ENCODE results near the gene OGDH. TPM values are rescaled to one million over a fixed set of nuclear protein-coding genes. Genes with fewer than 3 reads are reported as not detected.

OGDH gene
- total and polyA plus RNA-seq, 4 experiments from 2014 or later, result 42.2 to 126 (median 88.8) TPM

DNA sequence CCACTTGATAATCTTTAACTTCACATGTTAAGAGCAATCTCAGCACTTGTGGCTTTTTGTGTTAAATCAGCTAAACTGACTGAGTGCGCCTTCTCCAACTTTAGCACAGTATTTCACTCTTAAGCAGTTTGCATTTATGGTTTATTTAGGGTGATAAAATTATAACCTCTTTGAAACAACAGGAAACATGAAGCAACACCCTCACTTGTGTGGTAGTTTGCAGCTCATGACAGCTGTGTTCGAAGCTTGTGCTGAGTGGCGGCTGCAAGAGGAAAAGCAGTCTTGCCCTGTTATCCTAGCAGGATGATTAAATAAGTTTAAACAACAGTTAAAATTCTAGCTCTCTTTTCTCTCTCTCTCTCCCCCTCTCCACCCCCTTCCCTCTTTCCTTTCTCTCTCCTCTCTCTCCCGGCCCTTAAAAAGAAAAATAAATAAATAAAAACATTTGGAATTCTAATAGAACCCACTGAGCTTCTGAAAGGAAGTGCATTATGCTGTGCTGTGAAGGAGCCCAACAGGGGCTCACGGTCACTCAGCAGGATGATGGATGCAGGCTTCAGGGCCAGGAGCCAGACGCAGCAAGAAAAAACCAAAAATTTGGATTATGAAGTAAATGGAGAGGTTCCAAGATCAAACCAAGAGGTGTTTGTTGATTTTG, 25.2 kb downstream of the OGDH start:
- CTCF ChIA-PET (ENCODE audit: partially characterized antibody), result interaction anchor here (0.8 to 4.8 kb wide), 11 partner anchors 9 to 215 kb away, joined by 3 to 44 read pairs (median 4); partner anchors contain the start of gene OGDH

GRCh38 chr7:44632196-44632595, 25.8 kb downstream of the OGDH start:
- Mint-ChIP-seq H3K4me3 (peak overlapping the region; percentile 58 to 91 (median 78)), H3K9me3 (peaks cover 0 to 2% (median 0%) of the 10 kb centered on the region in 8 donors), H3K36me3 (peaks cover 14 to 21% of the 10 kb centered on the region in 2 donors), H3K27me3 (no peaks in the 10 kb centered on the region), H3K27ac (peak overlapping the region; percentile 97 to 100 (median 100)), H3K4me1 (peaks cover 60 to 89% (median 76%) of the 10 kb centered on the region in 4 donors)
- Histone ChIP-seq H3K4me3 (ENCODE audit: low read length in 2 of 2) (no peak overlapping the region), H3K4me1 (ENCODE audit: insufficient read depth, low read length) (peaks cover 89% of the 10 kb centered on the region), H3K27ac (ENCODE audit: low read depth, low read length) (peak overlapping the region; percentile 96), H3K9me3 (ENCODE audit: control insufficient read depth in 1 of 2, low read length in 2 of 2) (no peaks in the 10 kb centered on the region), H3K36me3 (ENCODE audit: insufficient read depth, low read length) (no peaks in the 10 kb centered on the region), H3K27me3 (ENCODE audit: insufficient read depth, low read length) (no peaks in the 10 kb centered on the region)
- intact Hi-C loops (cut with micrococcal nuclease), result loop anchor here (5.0 kb wide), 1 partner anchor 50 kb away; no protein-coding TSS in a partner anchor
- no peak for DNase-seq
- CTCF ChIA-PET (ENCODE audit: partially characterized antibody), result interaction anchor here (0.9 to 4.8 kb wide), 9 partner anchors 8 to 215 kb away, joined by 3 to 44 read pairs (median 4); partner anchors contain the start of gene OGDH
- POLR2A ChIA-PET (ENCODE audit: partially characterized antibody), result interaction anchor here (0.6 to 29.4 kb wide), 15 partner anchors 8 to 501 kb away, joined by 3 to 1226 read pairs (median 5); partner anchors contain the start of genes DDX56, H2AZ2, OGDH and TMED4

More for the DNA sequence above, 25.2 kb downstream of the OGDH start:
- Histone ChIP-seq H3K36me3 (ENCODE audit: insufficient read depth, low read length) (peaks cover 2% of the 10 kb centered on the region), H3K4me3 (ENCODE audit: low read length in 2 of 2) (peak overlapping the region in 1 of 2 donors; percentile 35), H3K4me1 (ENCODE audit: insufficient read depth, low read length) (peaks cover 89% of the 10 kb centered on the region), H3K27me3 (ENCODE audit: insufficient read depth, low read length) (no peaks in the 10 kb centered on the region), H3K27ac (ENCODE audit: low read depth, low read length) (peak overlapping the region; percentile 96), H3K9me3 (ENCODE audit: control insufficient read depth in 1 of 2, low read length in 2 of 2) (no peaks in the 10 kb centered on the region)
- Mint-ChIP-seq H3K36me3 (peaks cover 14 to 20% of the 10 kb centered on the region in 2 donors), H3K4me3 (peak overlapping the region; percentile 58 to 91 (median 78)), H3K9me3 (peaks cover 0 to 2% (median 0%) of the 10 kb centered on the region in 8 donors), H3K27me3 (no peaks in the 10 kb centered on the region), H3K27ac (peak overlapping the region; percentile 97 to 100 (median 100)), H3K4me1 (peaks cover 57 to 89% (median 73%) of the 10 kb centered on the region in 4 donors)
- POLR2A ChIA-PET (ENCODE audit: partially characterized antibody), result interaction anchor here (0.5 to 29.4 kb wide), 24 partner anchors 8 to 500 kb away, joined by 3 to 1226 read pairs (median 4); partner anchors contain the start of genes CCM2, DDX56, H2AZ2 and OGDH
- peak in 4 of 5 donors; percentile 72 to 82 (median 78) for DNase-seq
- intact Hi-C loops (cut with micrococcal nuclease), result loop anchor here (1.0 to 5.0 kb wide), 4 partner anchors 8 to 51 kb away; partner anchors contain the start of gene OGDH

DNA sequence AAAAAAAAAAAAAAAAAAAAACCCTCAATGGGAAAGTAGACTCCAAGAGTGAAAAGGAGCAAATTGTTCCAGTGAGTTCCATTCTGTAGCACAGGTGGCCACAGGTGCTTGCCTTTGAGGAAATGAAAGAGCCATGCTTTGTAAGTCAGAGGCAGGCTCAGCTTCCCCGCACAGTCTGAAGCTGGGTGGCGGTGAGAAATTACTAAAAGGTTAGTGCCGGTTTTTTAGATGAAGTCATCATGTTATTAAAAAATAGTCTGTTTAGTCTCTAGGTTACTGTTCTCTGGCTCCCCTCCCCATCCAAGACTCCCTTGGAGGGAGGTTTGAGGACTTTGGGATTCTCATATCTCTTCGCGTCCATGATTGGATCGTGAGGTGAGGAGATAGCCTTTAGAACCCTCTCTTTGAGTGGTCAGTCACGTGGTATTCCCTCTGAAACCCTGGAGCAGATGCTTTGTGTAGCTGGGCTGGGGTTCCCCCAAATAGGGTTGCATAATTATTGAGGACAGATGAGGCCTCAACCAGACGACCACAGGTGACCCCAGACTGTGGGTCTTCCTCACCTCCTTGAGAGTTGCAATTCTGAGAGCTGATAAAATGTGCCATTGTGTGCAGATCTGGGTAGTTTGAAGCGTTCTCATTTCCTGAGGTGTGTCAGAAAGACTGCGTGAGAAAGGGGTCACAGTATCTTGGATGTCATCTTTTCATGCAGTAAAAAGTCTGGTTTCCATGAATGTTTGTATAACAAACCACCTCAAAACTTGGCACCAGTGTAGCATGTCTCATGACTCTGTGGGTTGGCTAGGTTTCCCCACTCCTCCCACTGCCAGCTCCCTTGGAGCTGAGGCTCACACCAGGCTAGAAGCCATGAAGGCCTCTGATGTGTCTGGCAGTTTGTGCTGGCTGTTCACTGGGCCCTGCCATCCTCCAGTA, 27.1 kb downstream of the OGDH start:
- Mint-ChIP-seq H3K9me3 (peaks cover 0 to 4% (median 0%) of the 10 kb centered on the region in 8 donors), H3K4me3 (peak overlapping the region; percentile 21 to 88 (median 75)), H3K27ac (peak overlapping the region; percentile 97 to 100 (median 100)), H3K36me3 (peaks cover 17 to 26% of the 10 kb centered on the region in 2 donors), H3K4me1 (peaks cover 66 to 98% (median 88%) of the 10 kb centered on the region in 4 donors), H3K27me3 (no peaks in the 10 kb centered on the region)
- peak overlapping the region; percentile 96 for H3K27ac ChIP-seq (ENCODE audit: low read depth, low read length)
- no peaks in the 10 kb centered on the region for H3K36me3 ChIP-seq (ENCODE audit: insufficient read depth, low read length)
- intact Hi-C loops (cut with micrococcal nuclease), result loop anchor here (5.0 kb wide), 1 partner anchor 49 kb away; no protein-coding TSS in a partner anchor
- H3K4me1 ChIP-seq (ENCODE audit: insufficient read depth, low read length), result peaks cover 100% of the 10 kb centered on the region
- H3K4me3 ChIP-seq (ENCODE audit: low read length in 2 of 2), result peak overlapping the region in 1 of 2 donors; percentile 30
- H3K9me3 ChIP-seq (ENCODE audit: control insufficient read depth in 1 of 2, low read length in 2 of 2), result no peaks in the 10 kb centered on the region
- ChIA-PET POLR2A (ENCODE audit: partially characterized antibody) (interaction anchor here (0.5 to 29.4 kb wide), 15 partner anchors 8 to 252 kb away, joined by 3 to 1226 read pairs (median 4); partner anchors contain the start of genes DDX56, H2AZ2, OGDH and PURB), CTCF (ENCODE audit: partially characterized antibody) (interaction anchor here (0.7 to 3.5 kb wide), 8 partner anchors 8 to 223 kb away, joined by 3 to 15 read pairs (median 4); partner anchors contain the start of gene OGDH)
- peak; percentile 76 to 93 (median 85) for DNase-seq
- no peaks in the 10 kb centered on the region for H3K27me3 ChIP-seq (ENCODE audit: insufficient read depth, low read length)

DNA sequence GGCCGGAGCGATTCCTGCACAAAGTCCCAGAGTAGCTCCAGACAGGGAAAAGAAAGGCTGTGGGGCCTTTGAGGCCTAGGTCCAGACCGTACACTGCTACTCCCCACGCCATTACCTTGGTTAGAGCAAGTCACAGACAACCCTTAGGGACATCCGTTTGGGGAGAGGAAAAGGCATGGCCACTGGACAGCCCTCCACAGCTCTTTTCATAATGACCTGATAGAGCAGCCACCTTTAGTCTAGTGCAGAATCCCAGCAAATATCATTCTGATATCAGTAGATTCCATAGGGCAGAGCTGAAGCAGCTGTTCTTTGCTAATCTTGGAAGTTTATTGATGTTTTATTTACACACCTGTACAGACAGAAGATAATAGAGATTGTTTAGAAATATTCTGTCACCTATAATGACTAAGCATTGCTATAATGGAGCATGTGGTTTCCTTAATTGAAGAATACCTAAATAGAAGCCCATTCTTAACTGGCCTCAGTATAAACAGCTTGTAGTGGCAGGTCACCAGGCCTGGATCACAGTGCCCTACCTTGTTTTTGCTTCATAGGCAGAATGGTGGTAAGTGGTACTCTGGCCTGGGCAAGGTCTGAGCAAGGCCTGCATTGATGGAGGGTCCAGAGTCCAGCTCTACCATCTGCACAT, 27.9 kb downstream of the OGDH start:
- H3K9me3 Mint-ChIP-seq, result peaks cover 0 to 4% (median 0%) of the 10 kb centered on the region in 8 donors
- POLR2A ChIA-PET (ENCODE audit: partially characterized antibody), result interaction anchor here (0.5 to 29.4 kb wide), 18 partner anchors 7 to 251 kb away, joined by 3 to 1226 read pairs (median 4); partner anchors contain the start of genes DDX56, H2AZ2, OGDH and PURB
- DNase-seq, result no peak
- peaks cover 13 to 24% of the 10 kb centered on the region in 2 donors for H3K36me3 Mint-ChIP-seq
- peak overlapping the region in 7 of 8 donors; percentile 61 to 88 (median 78) for H3K4me3 Mint-ChIP-seq
- no peaks in the 10 kb centered on the region for H3K27me3 ChIP-seq (ENCODE audit: insufficient read depth, low read length)
- no peaks in the 10 kb centered on the region for H3K27me3 Mint-ChIP-seq
- H3K9me3 ChIP-seq (ENCODE audit: control insufficient read depth in 1 of 2, low read length in 2 of 2), result no peaks in the 10 kb centered on the region
- H3K4me1 Mint-ChIP-seq, result peaks cover 67 to 99% (median 90%) of the 10 kb centered on the region in 4 donors
- peak overlapping the region; percentile 96 for H3K27ac ChIP-seq (ENCODE audit: low read depth, low read length)
- CTCF ChIA-PET (ENCODE audit: partially characterized antibody), result interaction anchor here (0.6 to 6.8 kb wide), 8 partner anchors 9 to 222 kb away, joined by 3 to 48 read pairs (median 8); partner anchors contain the start of gene OGDH
- intact Hi-C loops (cut with micrococcal nuclease), result loop anchor here (5.0 kb wide), 1 partner anchor 48 kb away; no protein-coding TSS in a partner anchor
- H3K36me3 ChIP-seq (ENCODE audit: insufficient read depth, low read length), result no peaks in the 10 kb centered on the region
- peaks cover 100% of the 10 kb centered on the region for H3K4me1 ChIP-seq (ENCODE audit: insufficient read depth, low read length)
- H3K4me3 ChIP-seq (ENCODE audit: low read length in 2 of 2), result no peak overlapping the region
- peak overlapping the region; percentile 97 to 100 (median 100) for H3K27ac Mint-ChIP-seq

DNA sequence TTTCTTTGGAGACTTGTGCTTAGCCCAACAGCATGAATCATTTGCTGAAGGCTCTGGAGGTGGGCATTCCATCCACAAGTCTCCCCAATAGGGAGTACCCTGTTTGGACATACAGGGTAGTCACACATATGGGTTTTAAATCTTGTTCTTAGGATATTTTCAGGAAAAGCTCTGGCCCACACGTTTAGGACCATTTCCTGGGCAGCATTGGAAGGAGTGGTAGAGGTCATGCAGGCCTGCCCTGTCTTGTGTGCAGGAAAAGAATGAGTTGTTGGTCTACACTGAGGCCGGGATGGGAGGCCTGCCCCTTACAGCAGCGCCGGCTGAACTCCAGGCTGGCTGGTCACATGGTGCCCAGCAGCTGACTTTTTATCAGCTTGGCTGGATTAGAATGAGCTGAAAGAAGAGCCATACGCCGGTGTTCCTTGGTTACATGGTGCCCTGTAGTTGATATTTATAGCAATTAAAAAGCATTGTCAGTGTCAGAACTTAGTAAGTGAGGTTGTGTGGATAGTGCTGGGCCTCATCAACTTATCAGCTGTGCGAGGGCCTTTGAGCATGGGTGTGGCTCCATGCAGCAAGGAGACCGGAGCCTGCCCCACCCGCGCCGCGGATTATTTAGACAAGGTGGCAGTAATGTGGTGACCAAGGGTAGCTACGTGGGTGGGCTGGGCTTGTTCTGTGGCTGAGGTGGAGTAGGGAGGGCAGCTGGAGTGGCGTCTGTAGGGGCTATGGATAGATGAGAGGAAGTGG, 28.6 kb downstream of the OGDH start:
- H3K36me3 Mint-ChIP-seq, result peaks cover 10 to 22% of the 10 kb centered on the region in 2 donors
- CTCF ChIA-PET (ENCODE audit: partially characterized antibody), result interaction anchor here (0.6 to 6.8 kb wide), 6 partner anchors 10 to 281 kb away, joined by 3 to 48 read pairs (median 9); partner anchors contain the start of gene OGDH
- H3K9me3 ChIP-seq (ENCODE audit: control insufficient read depth in 1 of 2, low read length in 2 of 2), result no peaks in the 10 kb centered on the region
- H3K4me1 Mint-ChIP-seq, result peaks cover 69 to 99% (median 91%) of the 10 kb centered on the region in 4 donors
- H3K4me1 ChIP-seq (ENCODE audit: insufficient read depth, low read length), result peaks cover 100% of the 10 kb centered on the region
- DNase-seq, result peak in 4 of 5 donors; percentile 45 to 58 (median 49)
- POLR2A ChIA-PET (ENCODE audit: partially characterized antibody), result interaction anchor here (0.5 to 29.4 kb wide), 12 partner anchors 13 to 251 kb away, joined by 3 to 1226 read pairs (median 8); partner anchors contain the start of genes DDX56, H2AZ2, OGDH and PPIA
- H3K36me3 ChIP-seq (ENCODE audit: insufficient read depth, low read length), result no peaks in the 10 kb centered on the region
- intact Hi-C loops (cut with micrococcal nuclease), result loop anchor here (5.0 kb wide), 1 partner anchor 47 kb away; no protein-coding TSS in a partner anchor
- no peaks in the 10 kb centered on the region for H3K27me3 Mint-ChIP-seq
- no peak overlapping the region for H3K4me3 ChIP-seq (ENCODE audit: low read length in 2 of 2)
- no peaks in the 10 kb centered on the region for H3K27me3 ChIP-seq (ENCODE audit: insufficient read depth, low read length)
- H3K4me3 Mint-ChIP-seq, result peak overlapping the region; percentile 49 to 88 (median 64)
- peak overlapping the region; percentile 97 to 100 (median 100) for H3K27ac Mint-ChIP-seq
- H3K9me3 Mint-ChIP-seq, result peaks cover 0 to 4% (median 0%) of the 10 kb centered on the region in 8 donors
- H3K27ac ChIP-seq (ENCODE audit: low read depth, low read length), result peak overlapping the region; percentile 96
